CD14-positive monocyte (primary cell): ENCODE results near the gene ZNF611. TPM values are rescaled to one million over a fixed set of nuclear protein-coding genes. Genes with fewer than 3 reads are reported as not detected.
A peak's percentile ranks its signal among the peaks of the same experiment; 100 is the strongest.

Experiments
- DNase-seq, 3 donors: peaks; one replicate each; pipeline ENCODE4 v3.0.0-alpha.2; 2011 to 2022
- H2AFZ ChIP-seq: 2 replicates; pipeline ENCODE4 v1.6.0; 2012; ENCODE audit warnings: mild to moderate bottlenecking, low read depth, low read length, inconsistent platforms; ENCODE audit not compliant: insufficient read depth, poor library complexity, severe bottlenecking
- H3K27ac ChIP-seq, 2 donors: 1 replicate in 1 of 2; 2 replicates in 1 of 2; pipeline ENCODE4 v1.5.1; 2012 to 2013; ENCODE audit warnings: low read length in 2 of 2, control low read depth in 1 of 2, inconsistent platforms in 1 of 2, low read depth in 1 of 2, mild to moderate bottlenecking in 1 of 2
- H3K27me3 ChIP-seq, 2 donors: one replicate each; pipeline versions ENCODE4 v1.6.0 to v1.6.1; 2011 to 2013; ENCODE audit warnings: low read length in 2 of 2; ENCODE audit not compliant: control insufficient read depth in 2 of 2, insufficient read depth in 2 of 2
- H3K36me3 ChIP-seq, 2 donors: replicated peaks in 1 of 2; 1 replicate in 1 of 2; 2 replicates in 1 of 2; pipeline versions ENCODE4 v1.5.1 to v1.6.1; 2012 to 2013; ENCODE audit warnings: low read length in 2 of 2, control low read depth in 1 of 2, inconsistent platforms in 1 of 2, mild to moderate bottlenecking in 1 of 2; ENCODE audit not compliant: insufficient read depth in 2 of 2, control insufficient read depth in 1 of 2
- H3K4me1 ChIP-seq, 2 donors: 1 replicate in 1 of 2; 2 replicates in 1 of 2; pipeline versions ENCODE4 v1.5.1 to v1.6.1; 2012 to 2013; ENCODE audit warnings: low read length in 2 of 2, control low read depth in 1 of 2, inconsistent platforms in 1 of 2, mild to moderate bottlenecking in 1 of 2, moderate library complexity in 1 of 2; ENCODE audit not compliant: insufficient read depth in 2 of 2, control insufficient read depth in 1 of 2
- H3K4me2 ChIP-seq: replicated peaks from 2 replicates; pipeline ENCODE3; 2012; ENCODE audit warnings: low read length, moderate library complexity, mild to moderate bottlenecking; ENCODE audit not compliant: poor library complexity, severe bottlenecking; ENCODE audit errors: extremely low read depth
- H3K4me3 ChIP-seq, 3 experiments: fragments of 200-600 bp in 1 of 3; sonication (generic) in 1 of 3; replicated peaks in 1 of 3; 1 replicate in 2 of 3; 2 replicates in 1 of 3; pipeline ENCODE4 v1.5.1; 2011 to 2013; ENCODE audit warnings: low read length in 3 of 3, mild to moderate bottlenecking in 3 of 3, control low read depth in 2 of 3, low read depth in 2 of 3, inconsistent platforms in 1 of 3, moderate library complexity in 1 of 3
- H3K79me2 ChIP-seq: 2 replicates; pipeline ENCODE4 v1.6.0; 2012; ENCODE audit warnings: mild to moderate bottlenecking, control low read depth, inconsistent platforms, low read length, moderate library complexity; ENCODE audit not compliant: insufficient read depth
- H3K9ac ChIP-seq: 2 replicates; pipeline ENCODE4 v1.6.0; 2017; ENCODE audit warnings: low read length, mild to moderate bottlenecking; ENCODE audit not compliant: insufficient read depth, poor library complexity, severe bottlenecking
- H3K9me3 ChIP-seq, 2 donors: replicated peaks in 1 of 2; 1 replicate in 1 of 2; 2 replicates in 1 of 2; pipeline versions ENCODE4 v1.5.1 to v1.6.1; 2012 to 2013; ENCODE audit warnings: low read length in 2 of 2, control low read depth in 1 of 2; ENCODE audit not compliant: control insufficient read depth in 1 of 2, insufficient read depth in 1 of 2
- H4K20me1 ChIP-seq: 2 replicates; pipeline ENCODE4 v1.6.0; 2012; ENCODE audit warnings: mild to moderate bottlenecking, low read length, control low read depth, moderate library complexity; ENCODE audit not compliant: insufficient read depth
- H3K27ac Mint-ChIP-seq, 7 donors: one replicate each; pipeline ENCODE4 v1.8.0; 2020; ENCODE audit warnings: mild to moderate bottlenecking in 7 of 7, mixed read lengths in 7 of 7, moderate library complexity in 6 of 7, inconsistent platforms in 2 of 7
- H3K27me3 Mint-ChIP-seq, 3 donors: one replicate each; pipeline ENCODE4 v1.8.0; 2021 to 2022; ENCODE audit warnings: low read depth in 3 of 3, mild to moderate bottlenecking in 3 of 3, mixed read lengths in 3 of 3, moderate library complexity in 3 of 3, inconsistent platforms in 1 of 3
- H3K36me3 Mint-ChIP-seq, 2 donors: one replicate each; pipeline ENCODE4 v1.8.0; 2020; ENCODE audit warnings: mixed read lengths in 2 of 2, inconsistent platforms in 1 of 2, mild to moderate bottlenecking in 1 of 2
- H3K4me1 Mint-ChIP-seq: one replicate; pipeline ENCODE4 v1.8.0; 2020; ENCODE audit warnings: mild to moderate bottlenecking, mixed read lengths
- H3K4me3 Mint-ChIP-seq, 2 donors: one replicate each; pipeline ENCODE4 v1.8.0; 2020; ENCODE audit warnings: mild to moderate bottlenecking in 2 of 2, mixed read lengths in 2 of 2, moderate library complexity in 1 of 2
- H3K9me3 Mint-ChIP-seq, 7 donors: one replicate each; pipeline ENCODE4 v1.8.0; 2020 to 2022; ENCODE audit warnings: mixed read lengths in 7 of 7, mild to moderate bottlenecking in 6 of 7, moderate library complexity in 6 of 7, inconsistent platforms in 2 of 7
- CTCF ChIP-seq: fragments of 200-600 bp; IDR thresholded peaks from one replicate; pipeline ENCODE4 v1.8.0; 2022; ENCODE audit warnings: antibody characterized with exemption, mild to moderate bottlenecking
- WGBS: methylation state at CpG from one replicate; pipeline ENCODE4 v1.1.5; 2013; ENCODE audit warnings: missing lambda C conversion rate; ENCODE audit not compliant: insufficient coverage; 5-methylcytosine and 5-hydroxymethylcytosine counted together
- intact Hi-C, 2 donors: fragments of 100-400 bp; cut with micrococcal nuclease; formaldehyde crosslinking; loops; one replicate each; pipeline versions ENCODE4 v1.15.0 to v1.15.1; 2023
- polyA plus RNA-seq, 3 donors: library from polyadenylated mRNA; depleted of rRNA in 1 of 3; unstranded in 2 of 3; stranded (reverse) in 1 of 3; fragments of 300-500 nt in 2 of 3; fragments of >200 nt in 1 of 3; fragmentation: Illumina TruSeq in 2 of 3; gene quantifications; 1 replicate in 2 of 3; 2 replicates in 1 of 3; pipeline ENCODE4 v1.2.3, GENCODE V29; 2012 to 2021

Gene ZNF611
- polyA plus RNA-seq, 3 donors, result 5.5 to 20.2 (median 12.0) TPM

GRCh38 chr19:52662631-52663030 is 72.2 kb downstream of the ZNF611 start:
- H3K36me3 ChIP-seq, result peaks cover 36 to 73% of the 10 kb centered on the region in 2 donors
- H3K9me3 ChIP-seq, result peaks cover 0 to 46% of the 10 kb centered on the region in 2 donors
- H3K4me3 ChIP-seq, result no peak overlapping the region
- peaks cover 3% of the 10 kb centered on the region for H3K4me1 Mint-ChIP-seq
- no peak overlapping the region for H3K27ac ChIP-seq
- H3K27ac Mint-ChIP-seq, result no peak overlapping the region
- H3K4me3 Mint-ChIP-seq, result no peak overlapping the region
- H3K4me2 ChIP-seq, result no peak overlapping the region
- no peaks in the 10 kb centered on the region for H3K4me1 ChIP-seq
- no peaks in the 10 kb centered on the region for H4K20me1 ChIP-seq
- H3K27me3 Mint-ChIP-seq, result peaks cover 0 to 1% (median 0%) of the 10 kb centered on the region in 3 donors
- no peak for DNase-seq
- peaks cover 9% of the 10 kb centered on the region for H3K79me2 ChIP-seq
- no peak overlapping the region for H2AFZ ChIP-seq
- no peak for TF ChIP-seq CTCF
- intact Hi-C loops, result no loop called here
- H3K9ac ChIP-seq, result no peak overlapping the region
- 100% methylated on average over 1 of the region's 3 CpGs for WGBS
- no peaks in the 10 kb centered on the region for H3K27me3 ChIP-seq
- H3K36me3 Mint-ChIP-seq, result peaks cover 56 to 73% of the 10 kb centered on the region in 2 donors
- H3K9me3 Mint-ChIP-seq, result peaks cover 8 to 88% (median 66%) of the 10 kb centered on the region in 7 donors

- peaks cover 17 to 92% (median 77%) of the 10 kb centered on the region in 7 donors for H3K9me3 Mint-ChIP-seq
- peaks cover 0 to 1% (median 0%) of the 10 kb centered on the region in 3 donors for H3K27me3 Mint-ChIP-seq
- H3K27me3 ChIP-seq, result no peaks in the 10 kb centered on the region
- H3K9me3 ChIP-seq, result peaks cover 0 to 59% of the 10 kb centered on the region in 2 donors
- WGBS, result 86% methylated on average over 1 of the region's 3 CpGs
- no peak overlapping the region for H3K9ac ChIP-seq
- no peak overlapping the region for H3K4me3 ChIP-seq
- intact Hi-C loops, result no loop called here
- peaks cover 9% of the 10 kb centered on the region for H3K79me2 ChIP-seq
- peak overlapping the region in 1 of 7 donors; percentile 69 for H3K27ac Mint-ChIP-seq
- peaks cover 38 to 86% of the 10 kb centered on the region in 2 donors for H3K36me3 ChIP-seq
- no peak overlapping the region for H3K4me2 ChIP-seq
- peaks cover 60 to 87% of the 10 kb centered on the region in 2 donors for H3K36me3 Mint-ChIP-seq
- DNase-seq, result no peak
- no peak overlapping the region for H3K4me3 Mint-ChIP-seq
- no peaks in the 10 kb centered on the region for H3K4me1 ChIP-seq
- H3K4me1 Mint-ChIP-seq, result peaks cover 3% of the 10 kb centered on the region
- no peaks in the 10 kb centered on the region for H4K20me1 ChIP-seq
- H3K27ac ChIP-seq, result no peak overlapping the region
- H2AFZ ChIP-seq, result no peak overlapping the region
- TF ChIP-seq CTCF, result no peak
Measured at GRCh38 chr19:52660981-52661380, 73.9 kb downstream of the ZNF611 start.
